Fibroblast of skin of scalp (primary cell): ENCODE measurements around the gene ZBTB4.
A peak's percentile ranks its signal among the peaks of the same experiment; 100 is the strongest.
"Not testable (repeated sequence)": the region's sequence is repeated elsewhere in the genome, so short reads cannot be mapped to it uniquely, and the experiment has no call there.

Source experiments
- DNase-seq: peaks from one replicate; pipeline ENCODE4 v3.0.0-alpha.2; 2013

ZBTB4 gene

GRCh38 chr17:7470457-7470973 is 8.9 kb downstream of the ZBTB4 start:
- DNase-seq, result not testable (repeated sequence)

- not testable (repeated sequence) for DNase-seq
These were observed 9.6 kb downstream of the ZBTB4 start for GRCh38 chr17:7469843-7470242.

- DNase-seq, result no peak
These were observed 10.5 kb downstream of the ZBTB4 start for GRCh38 chr17:7468804-7469389.

- no peak for DNase-seq
These were observed 11.1 kb downstream of the ZBTB4 start for GRCh38 chr17:7468290-7468689.

GRCh38 chr17:7467498-7467897 is 11.9 kb downstream of the ZBTB4 start:
- DNase-seq, result no peak

- DNase-seq, result no peak
These were observed 12.6 kb downstream of the ZBTB4 start for GRCh38 chr17:7466639-7467341.

- no peak for DNase-seq
These were observed 13.2 kb downstream of the ZBTB4 start for GRCh38 chr17:7466318-7466638.

GRCh38 chr17:7465597-7466275 is 13.7 kb downstream of the ZBTB4 start:
- no peak for DNase-seq

- DNase-seq, result no peak
These were observed 15.3 kb downstream of the ZBTB4 start for GRCh38 chr17:7464081-7464480.

GRCh38 chr17:7463372-7463846 is 16.0 kb downstream of the ZBTB4 start:
- no peak for DNase-seq

- DNase-seq, result no peak
These were observed 16.7 kb downstream of the ZBTB4 start for GRCh38 chr17:7462474-7463371.

GRCh38 chr17:7460850-7461660 is 18.4 kb downstream of the ZBTB4 start:
- no peak for DNase-seq

- no peak for DNase-seq
These were observed 19.4 kb downstream of the ZBTB4 start for GRCh38 chr17:7459961-7460545.

GRCh38 chr17:7448461-7448860 is 31.0 kb downstream of the ZBTB4 start:
- DNase-seq, result no peak

GRCh38 chr17:7445619-7445968 is 33.8 kb downstream of the ZBTB4 start:
- no peak for DNase-seq

- DNase-seq, result no peak
These were observed 34.5 kb downstream of the ZBTB4 start, which contains the start of gene CHRNB1 for GRCh38 chr17:7444682-7445618. CHRNB1 (plus strand) TSS chr17:7445061; CDS start chr17:7445128, 67 bp downstream.

- peak; percentile 71 for DNase-seq
These were observed 35.6 kb downstream of the ZBTB4 start for GRCh38 chr17:7443499-7444485.

- no peak for DNase-seq
These were observed 37.3 kb downstream of the ZBTB4 start for GRCh38 chr17:7442142-7442541.

GRCh38 chr17:7441266-7441665 is 38.2 kb downstream of the ZBTB4 start:
- DNase-seq, result no peak
